WERI-Rb-1 (cell line): ENCODE data around the gene ENPP6.

ENCODE experiments used
- DNase-seq: peaks from one replicate; pipeline ENCODE4 v3.0.0-alpha.2; 2020
- H3K27ac ChIP-seq: fragments of 250-450 bp; sonication (Bioruptor Pico); 2 replicates; pipeline ENCODE4 v1.5.1; 2020; ENCODE audit warnings: mild to moderate bottlenecking, moderate library complexity
- H3K27me3 ChIP-seq: fragments of 250-450 bp; sonication (Bioruptor Pico); 2 replicates; pipeline ENCODE4 v1.5.1; 2021; ENCODE audit warnings: mild to moderate bottlenecking, low read depth, moderate library complexity; ENCODE audit not compliant: insufficient read depth, severe bottlenecking
- H3K36me3 ChIP-seq: fragments of 250-450 bp; sonication (Bioruptor Pico); 2 replicates; pipeline ENCODE4 v1.5.1; 2020; ENCODE audit warnings: mild to moderate bottlenecking, moderate library complexity
- H3K4me3 ChIP-seq: 2 replicates; pipeline ENCODE4 v1.5.1; 2011; ENCODE audit warnings: low read depth, mild to moderate bottlenecking, control low read depth, low read length
- H3K9me3 ChIP-seq: fragments of 250-450 bp; sonication (Bioruptor Pico); 2 replicates; pipeline ENCODE4 v1.5.1; 2021; ENCODE audit warnings: mild to moderate bottlenecking, moderate library complexity; ENCODE audit not compliant: severe bottlenecking
- TF ChIP-seq, protein P1 (sequence below): IDR thresholded peaks from 2 replicates; pipeline ENCODE4 v1.5.1; 2011; ENCODE audit warnings: low read depth, mild to moderate bottlenecking, control low read depth, inconsistent platforms, low read length

Gene ENPP6

DNA sequence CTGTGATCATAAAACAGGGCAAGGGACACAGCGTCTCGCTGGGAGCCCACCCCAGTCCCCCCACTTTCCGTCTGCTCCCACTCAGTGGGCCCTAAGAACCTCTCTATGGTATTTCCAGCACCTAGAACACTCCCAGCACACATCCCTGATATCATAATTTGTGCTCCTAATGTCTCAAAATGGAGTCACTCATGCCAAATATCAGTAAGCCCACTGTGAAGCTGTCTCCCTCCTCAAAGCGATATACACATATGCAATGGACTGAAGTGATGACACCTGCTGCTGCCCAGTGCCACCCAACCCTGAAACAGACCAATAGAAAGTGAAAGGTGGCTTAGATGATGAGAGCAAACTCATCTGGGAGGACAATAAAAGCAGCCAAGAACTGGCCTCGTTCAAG is 17.9 kb downstream of the ENPP6 start:
- H3K27me3 ChIP-seq: no peaks in the 10 kb centered on the region
- TF ChIP-seq, protein P1, sequence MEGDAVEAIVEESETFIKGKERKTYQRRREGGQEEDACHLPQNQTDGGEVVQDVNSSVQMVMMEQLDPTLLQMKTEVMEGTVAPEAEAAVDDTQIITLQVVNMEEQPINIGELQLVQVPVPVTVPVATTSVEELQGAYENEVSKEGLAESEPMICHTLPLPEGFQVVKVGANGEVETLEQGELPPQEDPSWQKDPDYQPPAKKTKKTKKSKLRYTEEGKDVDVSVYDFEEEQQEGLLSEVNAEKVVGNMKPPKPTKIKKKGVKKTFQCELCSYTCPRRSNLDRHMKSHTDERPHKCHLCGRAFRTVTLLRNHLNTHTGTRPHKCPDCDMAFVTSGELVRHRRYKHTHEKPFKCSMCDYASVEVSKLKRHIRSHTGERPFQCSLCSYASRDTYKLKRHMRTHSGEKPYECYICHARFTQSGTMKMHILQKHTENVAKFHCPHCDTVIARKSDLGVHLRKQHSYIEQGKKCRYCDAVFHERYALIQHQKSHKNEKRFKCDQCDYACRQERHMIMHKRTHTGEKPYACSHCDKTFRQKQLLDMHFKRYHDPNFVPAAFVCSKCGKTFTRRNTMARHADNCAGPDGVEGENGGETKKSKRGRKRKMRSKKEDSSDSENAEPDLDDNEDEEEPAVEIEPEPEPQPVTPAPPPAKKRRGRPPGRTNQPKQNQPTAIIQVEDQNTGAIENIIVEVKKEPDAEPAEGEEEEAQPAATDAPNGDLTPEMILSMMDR: no peak
- no peak overlapping the region for H3K27ac ChIP-seq
- DNase-seq: no peak
- no peak overlapping the region for H3K4me3 ChIP-seq
- no peaks in the 10 kb centered on the region for H3K9me3 ChIP-seq
- H3K36me3 ChIP-seq: no peaks in the 10 kb centered on the region

DNA sequence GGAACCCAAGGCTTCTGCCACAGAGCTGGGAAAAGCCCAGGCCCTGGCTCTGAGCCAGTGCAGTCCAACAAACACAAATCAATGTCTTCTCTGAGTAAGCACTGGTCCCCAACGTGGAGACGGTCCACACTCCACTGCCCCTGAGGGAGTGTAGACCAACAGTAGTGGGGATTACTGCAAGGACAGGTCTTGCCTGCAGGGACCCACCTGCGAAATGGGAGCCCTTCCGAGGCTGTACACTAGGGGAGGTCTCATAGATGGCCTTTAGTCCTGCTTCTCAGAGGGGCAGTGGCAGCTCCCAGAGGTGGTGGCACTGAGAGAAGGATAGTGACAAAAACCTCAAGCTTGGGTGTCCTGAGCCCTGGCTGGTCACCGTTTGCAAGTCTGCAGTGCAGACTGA is 19.5 kb downstream of the ENPP6 start:
- no peaks in the 10 kb centered on the region for H3K9me3 ChIP-seq
- no peaks in the 10 kb centered on the region for H3K27me3 ChIP-seq
- no peak overlapping the region for H3K4me3 ChIP-seq
- no peak overlapping the region for H3K27ac ChIP-seq
- TF ChIP-seq, protein P1: no peak
- DNase-seq: no peak
- H3K36me3 ChIP-seq: no peaks in the 10 kb centered on the region

DNA sequence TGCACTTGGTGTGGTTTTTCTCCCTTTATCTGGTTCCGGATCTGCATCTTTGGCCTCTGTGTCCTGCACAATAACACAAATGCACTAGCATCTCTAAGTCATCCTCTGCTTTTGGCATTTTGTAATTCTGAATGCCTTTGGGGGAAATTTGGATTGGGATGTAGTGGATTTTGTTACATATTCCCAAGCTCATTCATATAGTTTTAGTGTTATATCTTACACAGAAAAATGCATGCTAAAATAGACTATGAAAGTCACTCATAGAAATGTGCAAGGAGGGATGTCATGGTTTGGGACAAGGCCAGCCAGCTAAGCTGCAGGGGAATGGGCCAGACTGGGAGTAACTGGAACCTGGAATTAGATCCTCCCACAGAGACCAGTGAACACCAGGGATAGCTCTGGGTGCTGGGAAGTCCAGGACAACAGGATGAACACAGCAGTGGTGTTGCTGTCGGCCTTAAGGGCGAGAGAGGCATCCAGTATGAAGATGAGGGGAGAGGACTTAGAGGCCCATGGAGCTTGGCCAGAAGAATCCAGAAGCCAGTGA is 20.1 kb downstream of the ENPP6 start:
- DNase-seq: no peak
- H3K27ac ChIP-seq: no peak overlapping the region
- H3K27me3 ChIP-seq: no peaks in the 10 kb centered on the region
- TF ChIP-seq, protein P1: no peak
- H3K4me3 ChIP-seq: no peak overlapping the region
- no peaks in the 10 kb centered on the region for H3K36me3 ChIP-seq
- no peaks in the 10 kb centered on the region for H3K9me3 ChIP-seq

DNA sequence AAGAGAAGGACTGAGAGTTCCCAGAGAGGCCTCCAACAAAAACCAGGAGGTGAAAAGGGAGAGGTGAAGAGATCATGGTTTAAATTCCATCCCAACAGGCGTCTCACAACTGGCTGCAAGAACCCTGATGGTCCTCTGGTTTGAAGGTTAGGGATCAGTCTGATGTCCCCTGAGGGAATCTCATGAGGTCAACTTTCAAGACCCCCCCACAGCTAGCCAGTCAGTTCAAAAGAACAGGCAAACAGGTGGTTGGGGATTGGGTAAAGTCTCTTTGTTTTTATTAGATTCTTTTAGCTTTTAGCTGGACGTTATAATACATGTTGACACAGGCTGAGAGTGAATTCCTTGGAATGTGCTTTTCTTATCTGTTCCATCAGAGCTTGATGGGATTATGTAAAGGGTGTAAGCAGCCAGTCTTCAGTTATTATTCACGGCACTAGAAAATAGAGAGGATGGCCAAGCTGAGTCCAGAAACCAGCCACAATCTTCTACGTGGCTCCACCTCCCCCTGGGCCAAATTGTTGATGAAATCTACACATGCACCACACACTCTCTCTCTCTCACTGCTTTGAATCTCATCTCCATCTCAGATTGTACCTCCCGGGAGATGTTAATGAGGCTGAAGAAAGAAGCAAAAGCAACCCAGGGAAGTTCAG is 20.8 kb downstream of the ENPP6 start:
- Histone ChIP-seq H3K9me3 (no peaks in the 10 kb centered on the region), H3K36me3 (no peaks in the 10 kb centered on the region), H3K27ac (no peak overlapping the region), H3K27me3 (no peaks in the 10 kb centered on the region), H3K4me3 (no peak overlapping the region)
- DNase-seq: no peak
- TF ChIP-seq, protein P1: no peak

DNA sequence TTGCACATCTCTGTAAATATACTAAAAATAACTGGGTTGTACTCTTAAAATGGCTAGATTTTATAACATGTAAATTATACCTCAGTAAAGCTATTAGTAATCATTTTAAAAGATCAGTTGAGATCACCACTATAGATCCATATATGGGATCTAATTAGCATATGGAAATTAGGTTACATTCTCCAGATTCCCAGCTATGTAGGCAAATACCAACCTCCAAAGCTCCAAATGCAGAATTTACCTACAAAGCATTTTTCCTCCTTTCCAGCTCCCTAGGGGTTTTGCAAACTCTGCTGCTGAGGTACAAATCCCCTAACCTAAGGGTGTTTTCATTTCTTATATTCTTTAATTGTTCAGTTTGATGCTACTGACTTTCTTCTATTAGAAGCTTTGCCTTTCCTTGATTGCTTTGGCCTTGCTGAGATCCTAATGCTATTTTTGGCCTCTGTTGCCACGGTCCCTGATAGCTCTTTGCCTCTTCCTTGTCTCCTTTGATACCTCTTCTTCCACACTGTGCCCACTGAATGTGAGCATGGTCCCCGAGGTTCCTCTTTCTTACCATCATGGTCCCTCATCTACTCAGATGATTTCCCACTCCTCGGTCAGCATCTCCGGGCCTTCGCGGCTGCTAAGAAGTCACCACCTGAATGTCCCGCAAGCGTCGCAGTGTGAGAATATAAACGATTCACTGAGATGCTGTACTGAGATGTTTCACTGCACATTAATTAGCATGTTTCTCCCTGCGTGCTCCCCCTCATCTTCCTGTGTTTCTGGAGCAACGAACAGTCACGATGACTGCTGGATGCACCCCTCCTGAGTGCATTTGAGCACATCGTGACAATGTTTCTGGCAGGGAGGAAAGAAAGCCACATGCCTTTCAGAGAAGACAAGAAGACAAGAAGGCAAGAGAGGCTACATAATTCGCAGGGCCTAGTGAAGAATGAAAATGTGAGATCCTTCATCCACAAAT is 23.8 kb downstream of the ENPP6 start:
- Histone ChIP-seq H3K9me3 (no peaks in the 10 kb centered on the region), H3K36me3 (no peaks in the 10 kb centered on the region), H3K27ac (no peak overlapping the region), H3K27me3 (no peaks in the 10 kb centered on the region), H3K4me3 (no peak overlapping the region)
- DNase-seq: no peak
- TF ChIP-seq, protein P1: no peak
